GM18502 (cell line): ENCODE results near the gene ANKRD13C.

Source experiments
- ATAC-seq: cut with Tn5 transposase; IDR thresholded peaks from one replicate; pipeline ENCODE4 v1.9.1; 2021; ENCODE audit warnings: mild to moderate bottlenecking; ENCODE audit not compliant: unreplicated experiment, poor library complexity

Gene ANKRD13C

DNA sequence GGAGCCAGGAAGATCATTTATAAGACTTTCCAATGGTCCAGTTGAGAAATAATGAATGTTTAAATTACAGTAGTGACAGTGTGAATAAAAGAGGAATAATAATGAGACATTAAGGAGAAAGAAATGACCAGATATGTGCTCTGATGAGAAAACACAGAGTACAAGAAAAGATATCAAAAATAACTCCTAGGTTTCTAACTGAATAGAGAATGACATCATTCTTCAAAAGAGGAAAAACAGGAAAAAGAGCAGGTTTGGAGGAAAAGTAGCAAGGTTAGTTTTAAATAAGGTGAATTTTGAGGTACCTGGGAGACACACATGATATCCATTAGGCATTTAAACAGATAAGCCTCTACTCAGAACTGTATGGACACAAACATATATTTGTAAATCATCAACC lies 55.0 kb downstream of the ANKRD13C start:
- no peak for ATAC-seq

GRCh38 chr1:70295749-70296148 lies 58.8 kb downstream of the ANKRD13C start:
- ATAC-seq: no peak

DNA sequence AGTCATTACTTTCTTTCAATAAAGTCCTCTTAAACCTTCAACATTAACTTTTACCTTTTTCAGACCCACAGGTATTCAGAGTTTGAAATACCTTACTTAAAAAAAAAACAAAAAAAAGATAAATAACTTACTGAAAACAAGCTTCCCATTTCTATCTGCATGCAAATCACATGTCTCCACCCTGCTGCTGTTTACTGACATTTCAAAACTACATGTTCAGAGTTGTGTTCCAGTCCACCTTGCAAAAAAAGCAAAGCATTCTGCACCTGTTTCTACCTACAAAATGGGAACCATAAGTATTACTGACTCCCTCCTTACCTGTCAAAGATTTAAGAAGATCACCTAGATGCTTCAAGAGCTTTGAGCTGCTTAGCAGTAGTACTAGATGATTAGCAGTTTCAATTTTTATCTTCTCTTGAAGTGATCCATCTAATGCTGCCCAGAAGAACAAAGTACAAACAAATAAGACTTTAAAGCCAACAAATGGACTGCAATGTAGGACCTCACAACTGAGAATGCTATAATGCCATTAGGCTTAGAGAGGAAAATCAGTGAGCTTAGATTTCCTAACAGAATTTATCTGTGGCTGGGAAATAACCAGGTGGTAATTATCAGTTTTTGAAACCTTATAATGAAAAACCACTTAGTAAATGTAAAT lies 61.2 kb downstream of the ANKRD13C start:
- ATAC-seq: no peak

- no peak for ATAC-seq
Measured at GRCh38 chr1:70290218-70290617, 64.3 kb downstream of the ANKRD13C start.

DNA sequence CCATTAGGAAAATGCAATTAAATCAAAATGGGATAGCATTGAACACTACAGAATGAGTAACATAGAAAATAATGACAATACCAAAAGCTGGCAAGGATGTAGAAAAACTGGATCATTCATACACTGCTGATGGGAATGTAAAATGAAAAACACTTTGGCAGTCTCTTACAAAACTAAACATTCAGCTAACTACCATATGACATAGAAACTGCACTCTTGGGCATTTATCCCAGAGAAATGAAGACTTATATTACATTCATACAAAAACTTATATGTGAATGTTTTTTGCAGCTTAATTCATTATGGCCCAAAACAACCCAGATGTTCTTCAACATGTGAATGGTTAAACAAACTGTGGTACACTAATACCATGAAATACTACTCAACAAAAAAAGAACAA lies 66.4 kb downstream of the ANKRD13C start:
- ATAC-seq: no peak

- no peak for ATAC-seq
Measured at GRCh38 chr1:70286453-70286852, 68.1 kb downstream of the ANKRD13C start.

DNA sequence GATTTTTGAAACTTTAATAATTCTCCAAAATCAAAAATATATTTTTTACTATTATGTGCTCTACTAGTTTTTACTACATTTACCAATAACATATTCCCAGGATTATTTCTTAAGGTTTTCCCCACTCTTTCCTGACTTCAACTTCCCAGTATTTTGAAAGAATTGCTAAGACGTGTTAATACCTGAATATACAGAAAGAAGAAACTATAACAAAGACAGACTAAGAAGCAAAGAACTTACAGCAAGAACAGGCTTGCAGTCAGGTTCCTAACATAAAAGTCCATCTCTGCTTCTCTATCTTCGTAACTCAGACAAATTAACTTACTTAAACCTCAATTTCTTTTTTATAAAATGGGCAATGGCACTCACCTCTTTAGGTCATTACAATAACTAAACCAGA lies 70.2 kb downstream of the ANKRD13C start:
- ATAC-seq: no peak

GRCh38 chr1:70278710-70279109 lies 75.8 kb downstream of the ANKRD13C start:
- no peak for ATAC-seq

DNA sequence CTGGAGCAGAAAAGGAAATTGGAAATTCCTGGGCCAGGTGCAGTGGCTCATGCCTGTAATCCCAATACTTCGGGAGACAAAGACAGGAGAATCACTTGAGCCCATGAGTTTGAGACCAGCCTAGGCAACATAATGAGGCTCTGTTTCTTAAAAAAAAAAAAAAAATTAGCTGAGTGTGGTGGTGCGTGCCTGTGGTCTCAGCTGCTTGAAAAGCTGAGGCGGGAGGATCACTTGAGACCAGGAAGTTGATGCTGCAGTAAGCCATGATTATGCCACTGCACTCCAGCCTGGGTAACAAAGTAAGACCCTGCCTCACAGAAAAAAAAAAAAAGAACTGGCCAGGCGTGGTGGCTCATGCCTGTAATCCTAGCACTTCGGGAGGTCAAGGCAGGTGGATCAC lies 76.6 kb downstream of the ANKRD13C start:
- no peak for ATAC-seq

- ATAC-seq: no peak
Measured at GRCh38 chr1:70265946-70266345, 88.6 kb downstream of the ANKRD13C start.

DNA sequence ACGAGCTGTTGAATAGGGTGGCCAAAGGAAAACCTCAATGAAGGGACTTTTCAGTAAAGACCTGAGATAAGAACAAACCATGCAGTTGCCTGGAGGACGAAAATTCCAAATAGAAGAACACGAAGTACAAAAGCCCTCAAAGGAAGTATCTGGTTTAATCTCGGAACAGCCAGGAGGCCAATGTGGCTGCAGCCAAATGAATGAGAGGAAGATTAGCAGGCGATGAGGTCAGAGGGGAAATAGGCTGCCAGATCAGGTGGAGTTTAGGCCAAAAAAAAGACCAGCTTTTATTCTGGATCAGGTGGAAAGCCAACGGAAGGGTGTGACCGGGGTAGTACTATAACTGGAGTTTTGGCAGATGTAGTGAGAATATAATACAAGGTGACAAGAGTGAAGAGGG lies 89.7 kb downstream of the ANKRD13C start:
- ATAC-seq: no peak

- no peak for ATAC-seq
Measured at GRCh38 chr1:70256664-70257063, 97.9 kb downstream of the ANKRD13C start.

DNA sequence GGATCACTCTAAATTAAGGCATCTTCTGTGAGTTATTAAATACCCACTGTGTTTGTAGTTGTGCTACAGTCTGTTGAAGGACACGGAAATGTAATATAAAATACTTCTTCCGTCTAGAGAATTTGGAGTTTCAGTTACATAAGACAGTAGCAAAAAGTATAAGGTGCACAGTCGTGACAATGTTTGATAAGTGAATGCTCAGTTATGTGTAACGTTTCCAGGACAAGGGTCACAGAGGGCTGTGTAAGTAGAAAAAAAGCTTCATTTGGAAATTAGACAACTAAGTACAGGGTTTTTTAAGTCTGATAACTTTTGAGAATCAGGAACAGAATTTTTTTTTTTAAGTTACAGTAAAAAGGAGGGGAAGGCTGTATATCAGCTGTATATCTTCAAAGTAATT lies 105.8 kb downstream of the ANKRD13C start:
- no peak for ATAC-seq

GRCh38 chr1:70247768-70248167 lies 106.8 kb downstream of the ANKRD13C start:
- ATAC-seq: no peak

GRCh38 chr1:70247122-70247521 lies 107.4 kb downstream of the ANKRD13C start:
- ATAC-seq: no peak

- ATAC-seq: no peak
Measured at GRCh38 chr1:70239940-70240339, 114.6 kb downstream of the ANKRD13C start.

- ATAC-seq: no peak
Measured at GRCh38 chr1:70234733-70235132, 119.8 kb downstream of the ANKRD13C start.

- no peak for ATAC-seq
Measured at GRCh38 chr1:70231475-70231874, 123.0 kb downstream of the ANKRD13C start.

- ATAC-seq: no peak
Measured at GRCh38 chr1:70228670-70229069, 125.9 kb downstream of the ANKRD13C start.

GRCh38 chr1:70227439-70227838 lies 127.1 kb downstream of the ANKRD13C start:
- peak; percentile 63 for ATAC-seq

DNA sequence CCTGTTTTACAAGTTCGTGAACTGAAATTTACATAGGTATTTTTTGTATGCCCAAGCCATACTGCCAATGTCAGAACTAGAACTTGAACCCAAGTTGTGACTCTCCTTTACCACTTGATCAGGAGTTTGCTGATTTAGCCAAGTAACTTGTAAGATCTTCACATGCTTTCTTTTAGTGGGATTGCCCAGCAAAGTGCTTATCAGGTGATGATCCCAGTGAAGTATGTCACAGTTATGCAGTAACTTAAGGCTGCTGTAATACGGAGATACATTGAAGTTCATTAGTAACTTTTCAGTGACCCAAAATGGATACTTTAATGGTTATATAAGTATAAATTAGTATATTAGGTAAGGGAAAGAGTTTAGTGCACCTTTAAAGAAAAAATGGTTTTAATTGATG lies 129.6 kb downstream of the ANKRD13C start:
- no peak for ATAC-seq

DNA sequence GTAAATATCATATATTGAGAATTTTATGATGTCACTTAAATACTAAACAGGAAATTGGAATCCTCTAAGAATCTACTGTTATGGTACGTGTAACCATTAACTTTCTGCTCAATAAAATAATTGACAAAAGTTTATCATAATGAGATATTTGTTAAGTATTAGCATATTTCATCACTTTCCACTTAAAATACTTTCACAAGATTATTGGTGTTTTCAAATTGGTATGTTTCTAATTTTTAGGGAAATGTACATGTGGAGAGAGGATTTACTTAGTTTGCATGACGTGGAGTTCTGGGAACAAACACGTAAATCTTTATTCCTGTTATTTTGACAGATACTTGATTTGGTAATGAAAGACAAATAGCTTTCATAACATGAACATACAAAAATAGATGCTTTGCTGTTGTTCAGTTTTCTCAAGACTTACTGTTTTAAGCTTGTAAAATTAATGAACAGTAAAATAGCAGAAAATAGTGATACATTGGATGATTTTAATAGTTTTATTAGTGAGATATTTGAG lies 131.7 kb downstream of the ANKRD13C start:
- ATAC-seq: no peak
